Ovary (tissue), 9 donors: ENCODE measurements around the gene IFITM1. TPM values are rescaled to one million over a fixed set of nuclear protein-coding genes. Genes with fewer than 3 reads are reported as not detected.
"Not testable (repeated sequence)": the region's sequence is repeated elsewhere in the genome, so short reads cannot be mapped to it uniquely, and the experiment has no call there.

Experiments
- DNase-seq, 5 donors: peaks; one replicate each; pipeline ENCODE4 v3.0.0-alpha.2; 2019 to 2020
- H3K27ac ChIP-seq, 2 donors: fragments of 200-600 bp; one replicate each; pipeline versions ENCODE4 v1.5.1 to v1.8.0; 2019 to 2022
- H3K27me3 ChIP-seq: fragments of 200-600 bp; one replicate; pipeline ENCODE4 v1.8.0; 2022
- H3K36me3 ChIP-seq: fragments of 200-600 bp; sonication (generic); one replicate; pipeline ENCODE4 v1.5.1; 2019
- H3K4me1 ChIP-seq: one replicate; pipeline ENCODE4 v1.8.1; 2013; ENCODE audit warnings: mild to moderate bottlenecking, moderate library complexity; ENCODE audit not compliant: insufficient read depth
- H3K4me3 ChIP-seq: fragments of 200-600 bp; sonication (generic); one replicate; pipeline ENCODE4 v1.5.1; 2017
- H3K9me3 ChIP-seq, 2 donors: fragments of 200-600 bp in 1 of 2; sonication (generic) in 1 of 2; one replicate each; pipeline versions ENCODE4 v1.5.1 to v1.8.1; 2013 to 2019; ENCODE audit warnings: mild to moderate bottlenecking in 1 of 2, moderate library complexity in 1 of 2
- CTCF ChIP-seq, 3 donors: fragments of 450-650 bp in 2 of 3; fragments of 200-600 bp in 1 of 3; IDR thresholded peaks; one replicate each; pipeline versions ENCODE4 v1.5.1 to v1.8.0; 2016 to 2022; ENCODE audit warnings: antibody characterized with exemption in 3 of 3, mild to moderate bottlenecking in 1 of 3
- EP300 ChIP-seq: sonication (generic); formaldehyde crosslinking; IDR thresholded peaks from one replicate; pipeline ENCODE4 v1.6.1; 2017; ENCODE audit warnings: antibody characterized with exemption
- POLR2A ChIP-seq: fragments of 450-650 bp; IDR thresholded peaks from one replicate; pipeline ENCODE4 v1.6.1; 2017; ENCODE audit warnings: antibody characterized with exemption, mild to moderate bottlenecking, moderate library complexity
- WGBS, 3 donors: extraction: QIAGEN DNeasy Blood & Tissue Kit in 1 of 3; methylation state at CpG; one replicate each; pipeline versions ENCODE4 v1.1.5 to v1.1.7; 2013 to 2017; 5-methylcytosine and 5-hydroxymethylcytosine counted together
- intact Hi-C, 4 donors: fragments of 100-400 bp; cut with DNase I; formaldehyde crosslinking; loops; one replicate each; pipeline versions ENCODE4 v1.11.0 to v1.15.1; 2022 to 2023
- polyA plus RNA-seq, 2 donors: library from polyadenylated mRNA; stranded (reverse); fragments of 200-250 nt in 1 of 2; fragments of 350-450 nt in 1 of 2; fragmentation: Illumina TruSeq in 1 of 2; extraction: RNeasy Lipid Tissue Mini Kit (QIAGEN cat#74804) in 1 of 2; gene quantifications; one replicate each; pipeline ENCODE4 v1.2.3, GENCODE V29; 2013 to 2014
- total RNA-seq, 7 donors: library from RNA; depleted of rRNA in 2 of 7; stranded (reverse); fragments of >200 nt in 2 of 7; fragmentation: NEBNext Ultra II Directional in 3 of 7; extraction: Animal tissue kit (Norgen Biotek cat#: 25700) in 3 of 7; gene quantifications; one replicate each; pipeline versions ENCODE4 v1.1.0 to v1.2.4, GENCODE V29; 2016 to 2023
- donor health status: DM: no; HTN: no; CAD: no; lungs with moderate emphysema.
- donor health status: DM: no; HTN: no; CAD: no.
- donor health status: Bipolar disorder and iron deficiency.
- donor health status: DM: yes; HTN: yes; CAD: no.
- donor health status: DM: no; HTN: no; CAD: no.
- donor health status: DM: yes; HTN: yes; CAD: no.

Gene IFITM1
- total and polyA plus RNA-seq, 9 donors = 211 to 760 (median 496) TPM

- no peak for TF ChIP-seq EP300
- peak; percentile 14 for TF ChIP-seq POLR2A
- H3K27ac ChIP-seq = peak overlapping the region; percentile 84 to 94
- H3K27me3 ChIP-seq = no peaks in the 10 kb centered on the region
- H3K36me3 ChIP-seq = no peaks in the 10 kb centered on the region
- peaks cover 26% of the 10 kb centered on the region for H3K4me1 ChIP-seq
- H3K4me3 ChIP-seq = no peak overlapping the region
- peak; percentile 86 to 93 (median 90) for DNase-seq
- WGBS, 3 donors = 12 to 18% (median 15%) methylated on average over 18 to 19 of the region's 19 CpGs
- intact Hi-C loops = no loop called here
- H3K9me3 ChIP-seq = no peaks in the 10 kb centered on the region
Observed at GRCh38 chr11:326842-327580, 13.2 kb downstream of the IFITM1 start.

DNA sequence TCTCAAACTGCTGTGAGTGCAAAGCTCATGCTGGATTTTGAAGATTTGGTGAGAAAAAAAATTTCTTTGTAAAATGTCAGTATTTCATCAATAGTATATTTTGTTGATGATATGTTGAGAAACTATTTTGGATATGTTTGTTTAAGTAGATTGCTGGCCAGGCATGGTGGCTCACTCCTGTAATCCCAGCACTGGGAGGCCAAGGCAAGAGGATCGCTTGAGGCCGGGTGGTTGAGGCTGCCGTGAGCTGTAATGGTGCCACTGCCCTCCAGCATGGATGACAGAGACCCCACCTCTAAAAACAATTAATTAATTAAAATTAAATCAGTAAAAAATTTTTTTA lies 13.7 kb downstream of the IFITM1 start:
- DNase-seq = peak in 1 of 5 donors; percentile 28
- WGBS, 3 donors = 94 to 99% (median 98%) methylated on average over 3 of the region's 3 CpGs
- H3K4me1 ChIP-seq = peaks cover 26% of the 10 kb centered on the region
- H3K36me3 ChIP-seq = no peaks in the 10 kb centered on the region
- peak overlapping the region; percentile 84 to 94 for H3K27ac ChIP-seq
- H3K4me3 ChIP-seq = no peak overlapping the region
- intact Hi-C loops = no loop called here
- H3K27me3 ChIP-seq = no peaks in the 10 kb centered on the region
- no peaks in the 10 kb centered on the region for H3K9me3 ChIP-seq
- TF ChIP-seq POLR2A = no peak
- TF ChIP-seq CTCF (IDR thresholded peaks at IDR 0.05) = no peak
- no peak for TF ChIP-seq EP300

DNA sequence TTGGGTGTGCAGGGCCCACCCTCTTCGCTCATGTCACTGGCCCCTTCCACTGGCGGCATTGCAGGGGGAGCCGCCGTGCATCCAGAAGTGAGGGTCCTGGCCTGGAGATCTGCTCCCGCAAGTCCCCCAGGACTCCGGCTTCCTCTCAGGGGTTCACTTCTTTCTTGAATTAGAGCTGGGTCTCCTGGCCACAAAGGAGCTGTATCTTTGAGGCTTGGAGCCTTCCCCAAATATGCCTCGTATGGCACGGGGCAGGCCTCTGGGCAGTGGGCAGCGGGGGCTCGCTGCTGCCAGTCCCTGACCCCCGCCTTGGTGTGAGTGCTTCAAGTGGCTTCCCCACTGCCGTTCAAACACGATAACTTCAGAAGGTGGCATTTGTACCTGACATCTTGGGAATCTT lies 14.2 kb downstream of the IFITM1 start:
- no peaks in the 10 kb centered on the region for H3K9me3 ChIP-seq
- peaks cover 26% of the 10 kb centered on the region for H3K4me1 ChIP-seq
- H3K36me3 ChIP-seq = no peaks in the 10 kb centered on the region
- H3K27me3 ChIP-seq = no peaks in the 10 kb centered on the region
- H3K4me3 ChIP-seq = no peak overlapping the region
- intact Hi-C loops = no loop called here
- DNase-seq = peak in 3 of 5 donors; percentile 20 to 46 (median 31)
- 90 to 91% (median 90%) methylated on average over 13 of the region's 13 CpGs for WGBS, 3 donors
- no peak for TF ChIP-seq EP300
- TF ChIP-seq CTCF (IDR thresholded peaks at IDR 0.05) = no peak
- no peak for TF ChIP-seq POLR2A
- H3K27ac ChIP-seq = peak overlapping the region in 1 of 2 donors; percentile 12

- H3K9me3 ChIP-seq, intact Hi-C loops, H3K27me3 ChIP-seq, H3K4me3 ChIP-seq, H3K36me3 ChIP-seq: not testable (repeated sequence)
- peak in 3 of 5 donors; percentile 20 to 32 (median 26) for DNase-seq
- 86 to 93% (median 92%) methylated on average over 15 of the region's 15 CpGs for WGBS, 3 donors
- Histone ChIP-seq H3K4me1 (peaks cover 26% of the 10 kb centered on the region), H3K27ac (peak overlapping the region in 1 of 2 donors; percentile 12)
Observed at GRCh38 chr11:328516-329100, 14.8 kb downstream of the IFITM1 start.

DNA sequence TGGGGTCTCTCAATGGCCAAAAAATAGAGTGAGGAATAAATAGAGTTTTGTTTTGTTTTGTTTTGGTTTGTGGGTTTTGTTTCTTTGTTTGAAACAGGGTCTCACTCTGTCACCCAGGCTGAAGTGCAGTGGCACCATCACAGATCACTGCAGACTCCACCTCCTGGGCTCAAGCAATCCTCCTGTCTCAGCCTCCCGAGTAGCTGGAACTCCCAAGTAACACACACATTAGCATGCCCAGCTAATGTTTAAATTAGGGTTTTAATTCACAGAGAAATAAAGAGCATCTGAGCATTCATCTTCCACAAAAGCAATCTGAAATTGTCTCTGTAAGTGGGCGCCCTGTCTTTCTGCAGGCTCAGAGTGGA lies 16.0 kb downstream of the IFITM1 start:
- 92 to 94% (median 93%) methylated on average over 2 of the region's 2 CpGs for WGBS, 3 donors
- Histone ChIP-seq H3K4me1 (peaks cover 20% of the 10 kb centered on the region), H3K9me3 (no peaks in the 10 kb centered on the region), H3K27ac (no peak overlapping the region), H3K27me3 (no peaks in the 10 kb centered on the region), H3K36me3 (no peaks in the 10 kb centered on the region), H3K4me3 (no peak overlapping the region)
- intact Hi-C loops = no loop called here
- DNase-seq = peak in 1 of 5 donors; percentile 23
- TF ChIP-seq CTCF (IDR thresholded peaks at IDR 0.05) (no peak), EP300 (no peak), POLR2A (no peak)
